A673 (cell line): Measurements from ENCODE around the gene ATXN7L2.

Experiments used
- EZH2 ChIP-seq: fragments of 200-600 bp; sonication (generic); IDR thresholded peaks from 2 replicates; pipeline ENCODE4 v1.6.1; 2017; ENCODE audit warnings: borderline replicate concordance, low read depth, mild to moderate bottlenecking, mixed read lengths, antibody characterized with exemption, low read length; ENCODE audit not compliant: poor library complexity, severe bottlenecking
- TF ChIP-seq, protein P1 (sequence below): fragments of 300-800, 200-600 bp; sonication (generic); conservative IDR thresholded peaks from 2 replicates; pipeline ENCODE4 v1.5.1; 2017; ENCODE audit warnings: low read depth, mild to moderate bottlenecking, antibody characterized with exemption, low read length, moderate library complexity, mixed read lengths

- TF ChIP-seq, protein P1, sequence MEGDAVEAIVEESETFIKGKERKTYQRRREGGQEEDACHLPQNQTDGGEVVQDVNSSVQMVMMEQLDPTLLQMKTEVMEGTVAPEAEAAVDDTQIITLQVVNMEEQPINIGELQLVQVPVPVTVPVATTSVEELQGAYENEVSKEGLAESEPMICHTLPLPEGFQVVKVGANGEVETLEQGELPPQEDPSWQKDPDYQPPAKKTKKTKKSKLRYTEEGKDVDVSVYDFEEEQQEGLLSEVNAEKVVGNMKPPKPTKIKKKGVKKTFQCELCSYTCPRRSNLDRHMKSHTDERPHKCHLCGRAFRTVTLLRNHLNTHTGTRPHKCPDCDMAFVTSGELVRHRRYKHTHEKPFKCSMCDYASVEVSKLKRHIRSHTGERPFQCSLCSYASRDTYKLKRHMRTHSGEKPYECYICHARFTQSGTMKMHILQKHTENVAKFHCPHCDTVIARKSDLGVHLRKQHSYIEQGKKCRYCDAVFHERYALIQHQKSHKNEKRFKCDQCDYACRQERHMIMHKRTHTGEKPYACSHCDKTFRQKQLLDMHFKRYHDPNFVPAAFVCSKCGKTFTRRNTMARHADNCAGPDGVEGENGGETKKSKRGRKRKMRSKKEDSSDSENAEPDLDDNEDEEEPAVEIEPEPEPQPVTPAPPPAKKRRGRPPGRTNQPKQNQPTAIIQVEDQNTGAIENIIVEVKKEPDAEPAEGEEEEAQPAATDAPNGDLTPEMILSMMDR, result peak; percentile 35; the same call in 1 of the 2 replicates
- no peak for TF ChIP-seq EZH2
Measured at GRCh38 chr1:109482791-109483671, 674 bp upstream of the ATXN7L2 start.
